ENCODE measurements around the gene EHMT1. TPM values are rescaled to one million over a fixed set of nuclear protein-coding genes. Genes with fewer than 3 reads are reported as not detected.
A peak's percentile ranks its signal among the peaks of the same experiment; 100 is the strongest.

The EHMT1 gene
- total and polyA plus RNA-seq, 2 of the 13 experiments (the other 11 are each of a cell fraction or from before 2014, with no cell fraction given), result 23.0 to 27.1 TPM

DNA sequence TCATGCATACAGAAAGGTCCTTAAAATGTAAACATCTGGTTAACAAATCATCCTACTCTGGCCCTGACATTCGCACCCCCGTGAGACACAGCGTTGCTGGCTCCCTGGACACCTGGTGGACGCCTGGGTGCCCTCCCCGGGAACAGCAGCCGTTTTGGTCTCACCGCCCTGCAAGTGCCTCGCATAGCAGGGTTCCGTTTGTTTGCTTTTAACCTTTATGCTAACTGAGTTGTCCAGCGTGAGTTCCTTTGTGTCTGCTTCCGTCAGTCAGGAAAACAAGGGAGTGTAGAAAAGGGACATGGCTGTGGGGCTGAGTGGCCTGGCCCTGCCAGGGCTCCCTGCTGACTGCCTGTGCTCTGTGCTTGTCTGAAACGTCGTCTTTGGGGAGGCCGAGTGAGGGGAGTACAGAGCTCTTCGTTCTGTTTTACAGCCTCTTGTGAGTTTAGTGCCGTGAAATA is 166.9 kb downstream of the EHMT1 start (continued):
- TF ChIP-seq, protein P1, sequence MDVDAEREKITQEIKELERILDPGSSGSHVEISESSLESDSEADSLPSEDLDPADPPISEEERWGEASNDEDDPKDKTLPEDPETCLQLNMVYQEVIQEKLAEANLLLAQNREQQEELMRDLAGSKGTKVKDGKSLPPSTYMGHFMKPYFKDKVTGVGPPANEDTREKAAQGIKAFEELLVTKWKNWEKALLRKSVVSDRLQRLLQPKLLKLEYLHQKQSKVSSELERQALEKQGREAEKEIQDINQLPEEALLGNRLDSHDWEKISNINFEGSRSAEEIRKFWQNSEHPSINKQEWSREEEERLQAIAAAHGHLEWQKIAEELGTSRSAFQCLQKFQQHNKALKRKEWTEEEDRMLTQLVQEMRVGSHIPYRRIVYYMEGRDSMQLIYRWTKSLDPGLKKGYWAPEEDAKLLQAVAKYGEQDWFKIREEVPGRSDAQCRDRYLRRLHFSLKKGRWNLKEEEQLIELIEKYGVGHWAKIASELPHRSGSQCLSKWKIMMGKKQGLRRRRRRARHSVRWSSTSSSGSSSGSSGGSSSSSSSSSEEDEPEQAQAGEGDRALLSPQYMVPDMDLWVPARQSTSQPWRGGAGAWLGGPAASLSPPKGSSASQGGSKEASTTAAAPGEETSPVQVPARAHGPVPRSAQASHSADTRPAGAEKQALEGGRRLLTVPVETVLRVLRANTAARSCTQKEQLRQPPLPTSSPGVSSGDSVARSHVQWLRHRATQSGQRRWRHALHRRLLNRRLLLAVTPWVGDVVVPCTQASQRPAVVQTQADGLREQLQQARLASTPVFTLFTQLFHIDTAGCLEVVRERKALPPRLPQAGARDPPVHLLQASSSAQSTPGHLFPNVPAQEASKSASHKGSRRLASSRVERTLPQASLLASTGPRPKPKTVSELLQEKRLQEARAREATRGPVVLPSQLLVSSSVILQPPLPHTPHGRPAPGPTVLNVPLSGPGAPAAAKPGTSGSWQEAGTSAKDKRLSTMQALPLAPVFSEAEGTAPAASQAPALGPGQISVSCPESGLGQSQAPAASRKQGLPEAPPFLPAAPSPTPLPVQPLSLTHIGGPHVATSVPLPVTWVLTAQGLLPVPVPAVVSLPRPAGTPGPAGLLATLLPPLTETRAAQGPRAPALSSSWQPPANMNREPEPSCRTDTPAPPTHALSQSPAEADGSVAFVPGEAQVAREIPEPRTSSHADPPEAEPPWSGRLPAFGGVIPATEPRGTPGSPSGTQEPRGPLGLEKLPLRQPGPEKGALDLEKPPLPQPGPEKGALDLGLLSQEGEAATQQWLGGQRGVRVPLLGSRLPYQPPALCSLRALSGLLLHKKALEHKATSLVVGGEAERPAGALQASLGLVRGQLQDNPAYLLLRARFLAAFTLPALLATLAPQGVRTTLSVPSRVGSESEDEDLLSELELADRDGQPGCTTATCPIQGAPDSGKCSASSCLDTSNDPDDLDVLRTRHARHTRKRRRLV (CRISPR knock-in tag; IDR thresholded peaks at IDR 0.05), result no peak
- TF ChIP-seq NCOR1 (IDR thresholded peaks at IDR 0.05; ENCODE audit: borderline replicate concordance, low read length), result peak; percentile 35; the same call in 1 of the 2 replicates
- TF ChIP-seq BORCS8-MEF2B (CRISPR knock-in tag; IDR thresholded peaks at IDR 0.05), result no peak
- no peak for TF ChIP-seq ZNF101 (CRISPR knock-in tag; IDR thresholded peaks at IDR 0.05; ENCODE audit: borderline replicate concordance, low read depth)
- no peak for TF ChIP-seq ZNF430 (CRISPR knock-in tag; IDR thresholded peaks at IDR 0.05)
- TF ChIP-seq, protein P2, sequence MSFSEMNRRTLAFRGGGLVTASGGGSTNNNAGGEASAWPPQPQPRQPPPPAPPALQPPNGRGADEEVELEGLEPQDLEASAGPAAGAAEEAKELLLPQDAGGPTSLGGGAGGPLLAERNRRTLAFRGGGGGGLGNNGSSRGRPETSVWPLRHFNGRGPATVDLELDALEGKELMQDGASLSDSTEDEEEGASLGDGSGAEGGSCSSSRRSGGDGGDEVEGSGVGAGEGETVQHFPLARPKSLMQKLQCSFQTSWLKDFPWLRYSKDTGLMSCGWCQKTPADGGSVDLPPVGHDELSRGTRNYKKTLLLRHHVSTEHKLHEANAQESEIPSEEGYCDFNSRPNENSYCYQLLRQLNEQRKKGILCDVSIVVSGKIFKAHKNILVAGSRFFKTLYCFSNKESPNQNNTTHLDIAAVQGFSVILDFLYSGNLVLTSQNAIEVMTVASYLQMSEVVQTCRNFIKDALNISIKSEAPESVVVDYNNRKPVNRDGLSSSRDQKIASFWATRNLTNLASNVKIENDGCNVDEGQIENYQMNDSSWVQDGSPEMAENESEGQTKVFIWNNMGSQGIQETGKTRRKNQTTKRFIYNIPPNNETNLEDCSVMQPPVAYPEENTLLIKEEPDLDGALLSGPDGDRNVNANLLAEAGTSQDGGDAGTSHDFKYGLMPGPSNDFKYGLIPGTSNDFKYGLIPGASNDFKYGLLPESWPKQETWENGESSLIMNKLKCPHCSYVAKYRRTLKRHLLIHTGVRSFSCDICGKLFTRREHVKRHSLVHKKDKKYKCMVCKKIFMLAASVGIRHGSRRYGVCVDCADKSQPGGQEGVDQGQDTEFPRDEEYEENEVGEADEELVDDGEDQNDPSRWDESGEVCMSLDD (CRISPR knock-in tag; IDR thresholded peaks at IDR 0.05; ENCODE audit: borderline replicate concordance), result no peak
- no peak for TF ChIP-seq ZNF839 (CRISPR knock-in tag; IDR thresholded peaks at IDR 0.05; ENCODE audit: borderline replicate concordance)
- no peak for TF ChIP-seq AGO2 (optimal IDR thresholded peaks at IDR 0.05; ENCODE audit: low read depth, low read length)
- no peak for TF ChIP-seq SRSF4 (IDR thresholded peaks at IDR 0.05; ENCODE audit: low read depth, low read length, poor library complexity, severe bottlenecking)
- no peak for TF ChIP-seq MAFF (IDR thresholded peaks at IDR 0.05; ENCODE audit: low read depth, low read length)
- no peak for TF ChIP-seq ZNF552 (CRISPR knock-in tag; IDR thresholded peaks at IDR 0.05; ENCODE audit: borderline replicate concordance)
- no peak for TF ChIP-seq ZNF232 (CRISPR knock-in tag; IDR thresholded peaks at IDR 0.05; ENCODE audit: borderline replicate concordance)
- TF ChIP-seq, protein P3, sequence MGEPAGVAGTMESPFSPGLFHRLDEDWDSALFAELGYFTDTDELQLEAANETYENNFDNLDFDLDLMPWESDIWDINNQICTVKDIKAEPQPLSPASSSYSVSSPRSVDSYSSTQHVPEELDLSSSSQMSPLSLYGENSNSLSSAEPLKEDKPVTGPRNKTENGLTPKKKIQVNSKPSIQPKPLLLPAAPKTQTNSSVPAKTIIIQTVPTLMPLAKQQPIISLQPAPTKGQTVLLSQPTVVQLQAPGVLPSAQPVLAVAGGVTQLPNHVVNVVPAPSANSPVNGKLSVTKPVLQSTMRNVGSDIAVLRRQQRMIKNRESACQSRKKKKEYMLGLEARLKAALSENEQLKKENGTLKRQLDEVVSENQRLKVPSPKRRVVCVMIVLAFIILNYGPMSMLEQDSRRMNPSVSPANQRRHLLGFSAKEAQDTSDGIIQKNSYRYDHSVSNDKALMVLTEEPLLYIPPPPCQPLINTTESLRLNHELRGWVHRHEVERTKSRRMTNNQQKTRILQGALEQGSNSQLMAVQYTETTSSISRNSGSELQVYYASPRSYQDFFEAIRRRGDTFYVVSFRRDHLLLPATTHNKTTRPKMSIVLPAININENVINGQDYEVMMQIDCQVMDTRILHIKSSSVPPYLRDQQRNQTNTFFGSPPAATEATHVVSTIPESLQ (CRISPR knock-in tag; conservative IDR thresholded peaks at IDR 0.05), result no peak
- no peak for TF ChIP-seq SMYD3 (CRISPR knock-in tag; IDR thresholded peaks at IDR 0.05)
- TF ChIP-seq, protein P4, sequence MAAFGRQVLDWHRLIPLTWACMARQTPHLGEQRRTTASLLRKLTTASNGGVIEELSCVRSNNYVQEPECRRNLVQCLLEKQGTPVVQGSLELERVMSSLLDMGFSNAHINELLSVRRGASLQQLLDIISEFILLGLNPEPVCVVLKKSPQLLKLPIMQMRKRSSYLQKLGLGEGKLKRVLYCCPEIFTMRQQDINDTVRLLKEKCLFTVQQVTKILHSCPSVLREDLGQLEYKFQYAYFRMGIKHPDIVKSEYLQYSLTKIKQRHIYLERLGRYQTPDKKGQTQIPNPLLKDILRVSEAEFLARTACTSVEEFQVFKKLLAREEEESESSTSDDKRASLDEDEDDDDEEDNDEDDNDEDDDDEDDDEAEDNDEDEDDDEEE (CRISPR knock-in tag; IDR thresholded peaks at IDR 0.05), result no peak

All from HepG2 (cell line).